K562 (cell line): Measurements from ENCODE around the gene HMBS. TPM values are rescaled to one million over a fixed set of nuclear protein-coding genes. Genes with fewer than 3 reads are reported as not detected.

Experiments used
- AFF4 ChIP-seq: sonication (generic); formaldehyde crosslinking; IDR thresholded peaks from 2 replicates; pipeline ENCODE4 v1.8.0; 2023; ENCODE audit warnings: mild to moderate bottlenecking, missing genetic modification reagents
- ETS1 ChIP-seq: conservative IDR thresholded peaks from 2 replicates; pipeline ENCODE4 v1.6.1; 2011; ENCODE audit warnings: low read depth, mild to moderate bottlenecking, low read length; ENCODE audit not compliant: control insufficient read depth
- MBD1 ChIP-seq: fragments of 250-450 bp; sonication (Bioruptor Pico); IDR thresholded peaks from 2 replicates; pipeline ENCODE4 v1.8.0; 2022; ENCODE audit warnings: inconsistent platforms
- NKRF ChIP-seq: fragments of 450-650 bp; IDR thresholded peaks from 2 replicates; pipeline ENCODE4 v1.6.1; 2016; ENCODE audit warnings: borderline replicate concordance
- PRDM10 ChIP-seq: fragments of 450-650 bp; IDR thresholded peaks from 2 replicates; pipeline ENCODE4 v1.6.1; 2018; ENCODE audit not compliant: partially characterized antibody
- STAT6 ChIP-seq: sonication (generic); formaldehyde crosslinking; IDR thresholded peaks from 2 replicates; pipeline ENCODE4 v1.8.1; 2023; ENCODE audit warnings: mild to moderate bottlenecking, missing genetic modification reagents
- TCF3 ChIP-seq: sonication (generic); formaldehyde crosslinking; IDR thresholded peaks from 2 replicates; pipeline ENCODE4 v1.4.0; 2020; ENCODE audit warnings: mild to moderate bottlenecking, missing genetic modification reagents
- TFAM ChIP-seq: fragments of 250-450 bp; sonication (Bioruptor Pico); conservative IDR thresholded peaks from 2 replicates; pipeline ENCODE4 v1.5.0; 2021; ENCODE audit warnings: mild to moderate bottlenecking, moderate library complexity
- ZKSCAN1 ChIP-seq: fragments of 150-350 bp; IDR thresholded peaks from 2 replicates; pipeline ENCODE4 v1.6.1; 2016; ENCODE audit warnings: low read depth, low read length
- polyA plus RNA-seq, 8 experiments: library from polyadenylated mRNA; depleted of rRNA in 4 of 8; stranded (reverse) in 5 of 8; unstranded in 3 of 8; fragments of >200 nt; fragmentation: Nextera tagmentation in 2 of 8; fragmentation: Illumina TruSeq in 1 of 8; extraction: Ambion mirVana in 2 of 8; extraction: Trizol in 1 of 8; gene quantifications; 2 replicates each; pipeline versions ENCODE4 v1.2.1 to v1.2.3, GENCODE V29; 2011 to 2014; ENCODE audit warnings: inconsistent platforms in 1 of 8, missing spikeins in 1 of 8
- total RNA-seq, 7 experiments: library from RNA; depleted of rRNA in 6 of 7; stranded (reverse); fragments of >200 nt in 6 of 7; fragmentation: Illumina TruSeq in 2 of 7; extraction: Trizol in 2 of 7; gene quantifications; 2 replicates each; pipeline versions ENCODE4 v1.2.1 to v1.2.3, GENCODE V29; 2011 to 2021; ENCODE audit warnings: low replicate concordance in 1 of 7

The HMBS gene
- total and polyA plus RNA-seq, 9 of the 15 experiments (the other 6 are each of a cell fraction or from before 2014, with no cell fraction given), result 56.9 to 385 (median 286) TPM

- TF ChIP-seq STAT6 (CRISPR knock-in tag) (0 out of 2 replicates have a peak, but pooled peaks have one; percentile 27), ETS1 (0 out of 2 replicates have a peak, but pooled peaks have one; percentile 8), NKRF (peak; percentile 73; the same call in 1 of the 2 replicates), MBD1 (CRISPR knock-in tag) (no peak), PRDM10 (peak; percentile 60), AFF4 (CRISPR knock-in tag) (0 out of 2 replicates have a peak, but pooled peaks have one; percentile 77), ZKSCAN1 (peak; percentile 51; the same call in 1 of the 2 replicates), TFAM (no peak), TCF3 (CRISPR knock-in tag) (no peak; the same call in 1 of the 2 replicates)
These were observed 36.5 kb downstream of the HMBS start, which contains the start of gene HINFP (continued) for GRCh38 chr11:119121008-119121810.
